H1 (cell line): ENCODE data around the gene KPNA3.

Experiments used
- BACH1 ChIP-seq: IDR thresholded peaks from 2 replicates; pipeline ENCODE4 v1.6.1; 2012; ENCODE audit warnings: low read length, improper control_type of control experiment
- CBX8 ChIP-seq: fragments of 300-800, 300-1000 bp; sonication (generic); IDR thresholded peaks from 2 replicates; pipeline ENCODE4 v1.7.1; 2016; ENCODE audit warnings: low read depth, low read length, borderline replicate concordance
- CTCF ChIP-seq, 3 experiments: IDR thresholded peaks; 1 replicate in 2 of 3; 2 replicates in 1 of 3; pipeline versions ENCODE4 v1.5.1 to v1.6.1; 2011; ENCODE audit warnings: low read length in 3 of 3, mild to moderate bottlenecking in 3 of 3, inconsistent platforms in 2 of 3, low read depth in 1 of 3, moderate library complexity in 1 of 3; ENCODE audit not compliant: insufficient read depth in 1 of 3; ENCODE audit errors: control extremely low read depth in 1 of 3
- SP2 ChIP-seq: IDR thresholded peaks from 2 replicates; pipeline ENCODE4 v1.6.1; 2012; ENCODE audit warnings: mild to moderate bottlenecking, low read length, inconsistent platforms
- SRF ChIP-seq: IDR thresholded peaks from 2 replicates; pipeline ENCODE4 v1.6.1; 2011; ENCODE audit warnings: mild to moderate bottlenecking, low read depth, low read length, moderate library complexity
- TAF1 ChIP-seq: IDR thresholded peaks from 2 replicates; pipeline ENCODE4 v1.6.1; 2011; ENCODE audit warnings: mild to moderate bottlenecking, low read depth, low read length

DNA sequence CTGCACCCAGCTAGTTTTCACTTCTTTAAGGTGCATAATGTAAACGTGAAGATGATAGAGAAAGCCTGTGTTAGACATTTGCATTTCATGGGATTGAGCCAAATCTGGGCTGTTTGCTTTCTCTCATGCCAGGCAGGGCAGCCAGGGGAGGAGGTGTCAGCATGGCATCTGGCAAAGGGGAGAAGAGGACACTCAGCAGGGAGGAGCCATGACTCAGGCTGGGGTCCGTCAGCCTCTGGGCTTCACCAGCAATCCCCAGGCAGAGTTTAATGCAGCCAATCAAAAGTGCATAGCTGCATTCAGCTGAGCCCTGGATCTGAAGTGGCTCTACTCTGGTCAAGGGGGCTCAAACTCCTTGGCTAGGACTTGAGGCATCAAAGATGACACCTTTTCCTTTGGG is 124.7 kb downstream of the KPNA3 start:
- TF ChIP-seq CTCF (IDR thresholded peaks at IDR 0.05; ENCODE audit: control extremely low read depth in 1 of 3, insufficient read depth in 1 of 3, low read depth in 1 of 3, low read length in 3 of 3) (no peak), CBX8 (no peak), SP2 (no peak), TAF1 (no peak), SRF (no peak), BACH1 (no peak)
